Keratinocyte (primary cell): Measurements from ENCODE around the gene CCDC116.
"Not testable (repeated sequence)": the region's sequence is repeated elsewhere in the genome, so short reads cannot be mapped to it uniquely, and the experiment has no call there.

Source experiments
- CTCF ChIP-seq, 3 experiments: IDR thresholded peaks in 1 of 3; conservative IDR thresholded peaks in 1 of 3; optimal IDR thresholded peaks in 1 of 3; 2 replicates in 2 of 3; 3 replicates in 1 of 3; pipeline versions ENCODE3 to v1.5.1; 2011; ENCODE audit warnings: low read length in 3 of 3, mild to moderate bottlenecking in 3 of 3, moderate library complexity in 2 of 3, control low read depth in 1 of 3, inconsistent platforms in 1 of 3; ENCODE audit not compliant: insufficient read depth in 2 of 3; ENCODE audit errors: extremely low read depth in 1 of 3
- EZH2 ChIP-seq: IDR thresholded peaks from one replicate; pipeline ENCODE4 v1.6.1; 2012; ENCODE audit warnings: inconsistent platforms, mild to moderate bottlenecking, low read length, moderate library complexity

- not testable (repeated sequence) for TF ChIP-seq CTCF (optimal IDR thresholded peaks at IDR 0.05 in 1 of 3, IDR thresholded peaks at IDR 0.05 in 1 of 3, conservative IDR thresholded peaks at IDR 0.05 in 1 of 3; ENCODE audit: extremely low read depth in 1 of 3, insufficient read depth in 2 of 3, low read length in 3 of 3); EZH2
Measured at GRCh38 chr22:21678842-21679241, 46.3 kb downstream of the CCDC116 start.
